Measurements from ENCODE around the gene CTLA4.

DNA sequence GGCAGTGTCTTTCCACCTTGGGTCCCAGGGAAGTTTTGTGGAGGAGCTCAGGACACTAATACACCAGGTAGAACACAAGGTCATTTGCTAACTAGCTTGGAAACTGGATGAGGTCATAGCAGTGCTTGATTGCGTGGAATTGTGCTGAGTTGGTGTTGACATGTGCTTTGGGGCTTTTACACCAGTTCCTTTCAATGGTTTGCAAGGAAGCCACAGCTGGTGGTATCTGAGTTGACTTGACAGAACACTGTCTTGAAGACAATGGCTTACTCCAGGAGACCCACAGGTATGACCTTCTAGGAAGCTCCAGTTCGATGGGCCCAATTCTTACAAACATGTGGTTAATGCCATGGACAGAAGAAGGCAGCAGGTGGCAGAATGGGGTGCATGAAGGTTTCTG, 5.9 kb downstream of the CTLA4 start:
- TF ChIP-seq, protein P1, sequence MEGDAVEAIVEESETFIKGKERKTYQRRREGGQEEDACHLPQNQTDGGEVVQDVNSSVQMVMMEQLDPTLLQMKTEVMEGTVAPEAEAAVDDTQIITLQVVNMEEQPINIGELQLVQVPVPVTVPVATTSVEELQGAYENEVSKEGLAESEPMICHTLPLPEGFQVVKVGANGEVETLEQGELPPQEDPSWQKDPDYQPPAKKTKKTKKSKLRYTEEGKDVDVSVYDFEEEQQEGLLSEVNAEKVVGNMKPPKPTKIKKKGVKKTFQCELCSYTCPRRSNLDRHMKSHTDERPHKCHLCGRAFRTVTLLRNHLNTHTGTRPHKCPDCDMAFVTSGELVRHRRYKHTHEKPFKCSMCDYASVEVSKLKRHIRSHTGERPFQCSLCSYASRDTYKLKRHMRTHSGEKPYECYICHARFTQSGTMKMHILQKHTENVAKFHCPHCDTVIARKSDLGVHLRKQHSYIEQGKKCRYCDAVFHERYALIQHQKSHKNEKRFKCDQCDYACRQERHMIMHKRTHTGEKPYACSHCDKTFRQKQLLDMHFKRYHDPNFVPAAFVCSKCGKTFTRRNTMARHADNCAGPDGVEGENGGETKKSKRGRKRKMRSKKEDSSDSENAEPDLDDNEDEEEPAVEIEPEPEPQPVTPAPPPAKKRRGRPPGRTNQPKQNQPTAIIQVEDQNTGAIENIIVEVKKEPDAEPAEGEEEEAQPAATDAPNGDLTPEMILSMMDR (IDR thresholded peaks at IDR 0.05): no peak
- TF ChIP-seq ZFX (IDR thresholded peaks at IDR 0.05; ENCODE audit: borderline replicate concordance): no peak
